ENCODE data around the gene TRIM28. TPM values are rescaled to one million over a fixed set of nuclear protein-coding genes. Genes with fewer than 3 reads are reported as not detected.

The TRIM28 gene
- total RNA-seq, 1 experiment from 2014 or later = 1,038 TPM

DNA sequence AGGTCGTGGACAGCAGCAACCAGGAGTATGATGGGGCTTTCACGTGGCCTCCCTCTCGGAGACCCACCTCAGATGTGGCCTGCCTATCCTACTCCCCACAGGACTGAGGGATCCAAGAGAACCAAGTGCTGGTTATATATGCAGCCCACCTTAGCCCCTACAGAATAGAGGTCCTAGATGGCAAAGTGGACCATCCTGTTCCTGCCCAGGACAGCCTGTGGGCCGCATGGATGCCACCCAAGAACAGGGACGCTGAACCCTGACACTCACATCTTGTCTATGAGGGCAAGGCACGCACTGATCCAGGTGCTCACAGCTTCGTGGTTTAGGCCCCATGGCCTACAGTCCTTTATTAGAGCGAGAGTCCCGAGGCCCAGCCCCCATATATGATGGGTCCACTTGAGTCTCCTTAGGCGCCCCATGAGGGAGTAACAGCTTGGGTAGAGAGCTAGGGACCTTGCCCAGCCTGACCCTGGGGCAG, 30.6 kb upstream of the TRIM28 start:
- H3K4me3 ChIP-seq (ENCODE audit: low read depth, low read length, poor library complexity, severe bottlenecking) = no peak overlapping the region
- H3K4me1 ChIP-seq (ENCODE audit: insufficient read depth, low read length, poor library complexity, severe bottlenecking) = peaks cover 19% of the 10 kb centered on the region
- peak overlapping the region; percentile 77 for H3K27ac ChIP-seq (ENCODE audit: low read depth, low read length, poor library complexity, severe bottlenecking)
- no peaks in the 10 kb centered on the region for H3K9me3 ChIP-seq (ENCODE audit: low read depth, low read length, poor library complexity, severe bottlenecking)
- intact Hi-C loops (cut with micrococcal nuclease; ENCODE audit: unreplicated experiment) = no loop called here
- no peaks in the 10 kb centered on the region for H3K27me3 ChIP-seq (replicated peaks; ENCODE audit: insufficient read depth, low read depth, low read length, poor library complexity)
- TF ChIP-seq EZH2 (IDR thresholded peaks at IDR 0.05; ENCODE audit: borderline replicate concordance, low read depth, low read length, poor library complexity, severe bottlenecking) = no peak
- TF ChIP-seq, protein P1, sequence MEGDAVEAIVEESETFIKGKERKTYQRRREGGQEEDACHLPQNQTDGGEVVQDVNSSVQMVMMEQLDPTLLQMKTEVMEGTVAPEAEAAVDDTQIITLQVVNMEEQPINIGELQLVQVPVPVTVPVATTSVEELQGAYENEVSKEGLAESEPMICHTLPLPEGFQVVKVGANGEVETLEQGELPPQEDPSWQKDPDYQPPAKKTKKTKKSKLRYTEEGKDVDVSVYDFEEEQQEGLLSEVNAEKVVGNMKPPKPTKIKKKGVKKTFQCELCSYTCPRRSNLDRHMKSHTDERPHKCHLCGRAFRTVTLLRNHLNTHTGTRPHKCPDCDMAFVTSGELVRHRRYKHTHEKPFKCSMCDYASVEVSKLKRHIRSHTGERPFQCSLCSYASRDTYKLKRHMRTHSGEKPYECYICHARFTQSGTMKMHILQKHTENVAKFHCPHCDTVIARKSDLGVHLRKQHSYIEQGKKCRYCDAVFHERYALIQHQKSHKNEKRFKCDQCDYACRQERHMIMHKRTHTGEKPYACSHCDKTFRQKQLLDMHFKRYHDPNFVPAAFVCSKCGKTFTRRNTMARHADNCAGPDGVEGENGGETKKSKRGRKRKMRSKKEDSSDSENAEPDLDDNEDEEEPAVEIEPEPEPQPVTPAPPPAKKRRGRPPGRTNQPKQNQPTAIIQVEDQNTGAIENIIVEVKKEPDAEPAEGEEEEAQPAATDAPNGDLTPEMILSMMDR (conservative IDR thresholded peaks at IDR 0.05; ENCODE audit: low read depth, low read length) = no peak
- CTCF ChIA-PET = interaction anchor here (0.7 kb wide), 1 partner anchor 45 kb away, joined by 3 read pairs; no protein-coding TSS in a partner anchor
- POLR2A ChIA-PET (ENCODE audit: low non-redundant PET) = no interaction called here
- BruUV-seq (replicated peaks) = no TSS peak
- H3K36me3 ChIP-seq (ENCODE audit: insufficient read depth, low read length, poor library complexity, severe bottlenecking) = peaks cover 11% of the 10 kb centered on the region
- no peak for DNase-seq (ENCODE audit: low spot score)

DNA sequence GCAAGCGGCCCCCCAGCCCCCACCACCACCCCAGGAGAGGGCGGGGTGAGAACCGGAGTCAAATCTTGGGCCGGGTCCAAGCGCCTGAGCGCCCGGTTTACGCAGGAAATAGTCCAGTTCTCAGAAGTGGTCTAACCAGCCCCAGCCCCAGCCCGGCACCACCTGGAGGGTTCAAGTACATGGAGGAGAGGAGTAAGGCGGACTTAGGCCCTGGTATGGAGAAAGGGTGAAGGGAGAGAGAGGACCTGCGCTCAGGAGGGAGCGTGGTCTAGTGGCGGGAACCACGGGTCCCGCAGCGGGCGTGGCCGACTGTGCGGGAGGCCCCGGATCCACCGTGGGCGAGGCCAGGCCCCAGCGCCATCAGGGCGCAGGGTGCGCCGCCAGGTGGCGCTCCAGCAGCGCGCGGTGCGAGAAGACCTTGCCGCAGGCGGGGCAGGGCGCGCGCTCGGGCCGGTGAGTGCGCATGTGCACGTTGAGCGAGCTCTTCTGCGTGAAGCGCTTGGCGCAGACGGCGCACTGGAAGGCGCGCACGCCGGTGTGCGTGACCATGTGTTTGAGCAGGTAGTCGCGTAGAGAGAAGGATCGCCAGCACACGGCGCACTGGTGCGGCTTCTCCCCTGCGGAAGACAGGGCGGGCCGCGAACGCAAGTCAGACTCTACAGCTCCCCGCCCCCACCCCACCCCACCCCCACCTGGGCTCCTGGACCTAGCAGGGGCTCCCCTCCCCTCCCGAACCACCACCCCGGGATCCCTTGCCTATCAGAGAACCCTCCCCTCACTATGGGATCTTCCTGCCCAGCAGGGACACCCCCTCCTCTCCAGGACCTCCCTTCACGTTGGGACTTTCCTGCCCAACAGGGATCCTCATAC, 29.9 kb upstream of the TRIM28 start:
- BruUV-seq (replicated peaks) = no TSS peak
- no peak for TF ChIP-seq EZH2 (IDR thresholded peaks at IDR 0.05; ENCODE audit: borderline replicate concordance, low read depth, low read length, poor library complexity, severe bottlenecking)
- TF ChIP-seq, protein P1 (conservative IDR thresholded peaks at IDR 0.05; ENCODE audit: low read depth, low read length) = peak; percentile 87
- POLR2A ChIA-PET (ENCODE audit: low non-redundant PET) = interaction anchor here (0.9 kb wide), 1 partner anchor 61 kb away, joined by 3 read pairs; no protein-coding TSS in a partner anchor
- Histone ChIP-seq H3K9me3 (ENCODE audit: low read depth, low read length, poor library complexity, severe bottlenecking) (no peaks in the 10 kb centered on the region), H3K4me1 (ENCODE audit: insufficient read depth, low read length, poor library complexity, severe bottlenecking) (peaks cover 24% of the 10 kb centered on the region), H3K4me3 (ENCODE audit: low read depth, low read length, poor library complexity, severe bottlenecking) (peak overlapping the region; percentile 49), H3K36me3 (ENCODE audit: insufficient read depth, low read length, poor library complexity, severe bottlenecking) (peaks cover 11% of the 10 kb centered on the region), H3K27ac (ENCODE audit: low read depth, low read length, poor library complexity, severe bottlenecking) (peak overlapping the region; percentile 77), H3K27me3 (replicated peaks; ENCODE audit: insufficient read depth, low read depth, low read length, poor library complexity) (no peaks in the 10 kb centered on the region)
- intact Hi-C loops (cut with micrococcal nuclease; ENCODE audit: unreplicated experiment) = no loop called here
- DNase-seq (ENCODE audit: low spot score) = peak; percentile 97
- CTCF ChIA-PET = interaction anchor here (0.7 to 0.8 kb wide), 4 partner anchors 13 to 209 kb away, joined by 3 to 12 read pairs (median 5); no protein-coding TSS in a partner anchor

DNA sequence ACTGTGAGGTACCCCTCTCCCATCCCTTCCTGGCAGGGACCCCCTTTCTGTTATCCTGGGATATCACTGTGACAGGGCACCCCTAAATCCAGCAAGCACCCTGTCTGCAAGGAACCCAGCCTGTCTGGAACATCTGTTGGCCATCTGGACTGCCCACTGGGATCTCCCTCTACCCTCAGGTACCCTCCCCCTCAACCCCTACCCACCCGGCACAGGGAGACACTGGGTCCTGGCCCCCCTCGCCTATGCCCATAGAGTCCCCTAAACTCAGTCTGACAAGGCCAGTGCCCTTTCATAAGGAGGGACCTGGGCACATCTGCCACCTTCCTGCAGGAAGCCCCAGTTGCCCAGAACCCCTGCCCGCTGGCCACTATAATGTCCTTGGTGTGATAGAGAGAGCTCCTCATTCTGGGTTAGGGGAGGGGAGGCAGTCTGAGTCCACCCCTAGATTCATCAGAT, 29.3 kb upstream of the TRIM28 start:
- CTCF ChIA-PET = interaction anchor here (0.7 to 0.8 kb wide), 4 partner anchors 14 to 210 kb away, joined by 4 to 12 read pairs (median 6); no protein-coding TSS in a partner anchor
- POLR2A ChIA-PET (ENCODE audit: low non-redundant PET) = interaction anchor here (0.9 kb wide), 1 partner anchor 61 kb away, joined by 3 read pairs; no protein-coding TSS in a partner anchor
- Histone ChIP-seq H3K4me1 (ENCODE audit: insufficient read depth, low read length, poor library complexity, severe bottlenecking) (peaks cover 24% of the 10 kb centered on the region), H3K36me3 (ENCODE audit: insufficient read depth, low read length, poor library complexity, severe bottlenecking) (peaks cover 11% of the 10 kb centered on the region), H3K9me3 (ENCODE audit: low read depth, low read length, poor library complexity, severe bottlenecking) (no peaks in the 10 kb centered on the region), H3K4me3 (ENCODE audit: low read depth, low read length, poor library complexity, severe bottlenecking) (peak overlapping the region; percentile 49), H3K27me3 (replicated peaks; ENCODE audit: insufficient read depth, low read depth, low read length, poor library complexity) (no peaks in the 10 kb centered on the region), H3K27ac (ENCODE audit: low read depth, low read length, poor library complexity, severe bottlenecking) (peak overlapping the region; percentile 65)
- BruUV-seq (replicated peaks) = no TSS peak
- intact Hi-C loops (cut with micrococcal nuclease; ENCODE audit: unreplicated experiment) = no loop called here
- no peak for TF ChIP-seq EZH2 (IDR thresholded peaks at IDR 0.05; ENCODE audit: borderline replicate concordance, low read depth, low read length, poor library complexity, severe bottlenecking)
- TF ChIP-seq, protein P1 (conservative IDR thresholded peaks at IDR 0.05; ENCODE audit: low read depth, low read length) = no peak
- no peak for DNase-seq (ENCODE audit: low spot score)
